ENCODE data around the gene CHST14.
A peak's percentile ranks its signal among the peaks of the same experiment; 100 is the strongest.

Gene CHST14

GRCh38 chr15:40483919-40484318, 13.1 kb downstream of the CHST14 start:
- H3K9me3 Mint-ChIP-seq, result no peaks in the 10 kb centered on the region
- H3K4me1 Mint-ChIP-seq, result no peaks in the 10 kb centered on the region
- H3K36me3 Mint-ChIP-seq (ENCODE audit: low read depth), result no peaks in the 10 kb centered on the region
- DNase-seq, result no peak
- ATAC-seq, result no peak
- H3K27me3 Mint-ChIP-seq, result peaks cover 3% of the 10 kb centered on the region
- H3K4me3 Mint-ChIP-seq, result no peak overlapping the region
- H3K27ac Mint-ChIP-seq, result no peak overlapping the region

GRCh38 chr15:40486066-40486770, 15.4 kb downstream of the CHST14 start:
- H3K4me1 Mint-ChIP-seq, result no peaks in the 10 kb centered on the region
- H3K36me3 Mint-ChIP-seq (ENCODE audit: low read depth), result no peaks in the 10 kb centered on the region
- DNase-seq (no peak), ATAC-seq (no peak)
- H3K27me3 Mint-ChIP-seq, result peaks cover 4% of the 10 kb centered on the region
- H3K9me3 Mint-ChIP-seq, result no peaks in the 10 kb centered on the region
- no peak overlapping the region for H3K27ac Mint-ChIP-seq
- no peak overlapping the region for H3K4me3 Mint-ChIP-seq

- H3K36me3 Mint-ChIP-seq (ENCODE audit: low read depth), result no peaks in the 10 kb centered on the region
- DNase-seq (no peak), ATAC-seq (no peak)
- no peaks in the 10 kb centered on the region for H3K9me3 Mint-ChIP-seq
- H3K4me3 Mint-ChIP-seq, result no peak overlapping the region
- peaks cover 3% of the 10 kb centered on the region for H3K27me3 Mint-ChIP-seq
- no peak overlapping the region for H3K27ac Mint-ChIP-seq
- H3K4me1 Mint-ChIP-seq, result peaks cover 12% of the 10 kb centered on the region
Measured at GRCh38 chr15:40487816-40488682, 17.3 kb downstream of the CHST14 start.

- no peak for ATAC-seq
- DNase-seq, result no peak
- Mint-ChIP-seq H3K36me3 (ENCODE audit: low read depth) (no peaks in the 10 kb centered on the region), H3K4me3 (no peak overlapping the region), H3K9me3 (no peaks in the 10 kb centered on the region), H3K27ac (no peak overlapping the region), H3K27me3 (peaks cover 3% of the 10 kb centered on the region), H3K4me1 (peaks cover 27% of the 10 kb centered on the region)
Measured at GRCh38 chr15:40489274-40490175, 18.7 kb downstream of the CHST14 start.

GRCh38 chr15:40493089-40493840, 22.5 kb downstream of the CHST14 start:
- ATAC-seq (peak; percentile 96), DNase-seq (peak; percentile 60)
- H3K9me3 Mint-ChIP-seq, result no peaks in the 10 kb centered on the region

GRCh38 chr15:40495516-40495915, 24.7 kb downstream of the CHST14 start:
- DNase-seq (no peak), ATAC-seq (no peak)
- Mint-ChIP-seq H3K27me3 (peaks cover 10% of the 10 kb centered on the region), H3K4me1 (peaks cover 56% of the 10 kb centered on the region), H3K4me3 (no peak overlapping the region), H3K27ac (no peak overlapping the region), H3K9me3 (no peaks in the 10 kb centered on the region), H3K36me3 (ENCODE audit: low read depth) (no peaks in the 10 kb centered on the region)

More at GRCh38 chr15:40493089-40493840, 22.5 kb downstream of the CHST14 start:
- Mint-ChIP-seq H3K27ac (peak overlapping the region; percentile 85), H3K4me1 (peaks cover 46% of the 10 kb centered on the region), H3K36me3 (ENCODE audit: low read depth) (no peaks in the 10 kb centered on the region), H3K27me3 (peaks cover 7% of the 10 kb centered on the region), H3K4me3 (peak overlapping the region; percentile 44)

GRCh38 chr15:40498418-40498817, 27.6 kb downstream of the CHST14 start:
- Mint-ChIP-seq H3K36me3 (ENCODE audit: low read depth) (no peaks in the 10 kb centered on the region), H3K27ac (no peak overlapping the region), H3K4me1 (peaks cover 53% of the 10 kb centered on the region), H3K4me3 (no peak overlapping the region), H3K9me3 (no peaks in the 10 kb centered on the region), H3K27me3 (peaks cover 11% of the 10 kb centered on the region)
- ATAC-seq (no peak), DNase-seq (no peak)

GRCh38 chr15:40498891-40499290, 28.1 kb downstream of the CHST14 start:
- Mint-ChIP-seq H3K4me1 (peaks cover 48% of the 10 kb centered on the region), H3K9me3 (no peaks in the 10 kb centered on the region), H3K27ac (no peak overlapping the region), H3K4me3 (no peak overlapping the region), H3K27me3 (peaks cover 11% of the 10 kb centered on the region), H3K36me3 (ENCODE audit: low read depth) (no peaks in the 10 kb centered on the region)
- DNase-seq (no peak), ATAC-seq (no peak)

GRCh38 chr15:40499931-40500330, 29.1 kb downstream of the CHST14 start:
- Mint-ChIP-seq H3K27me3 (peaks cover 10% of the 10 kb centered on the region), H3K4me1 (peaks cover 38% of the 10 kb centered on the region)
- DNase-seq, result no peak

GRCh38 chr15:40500568-40501330, 30.0 kb downstream of the CHST14 start:
- H3K4me1 Mint-ChIP-seq, result peaks cover 32% of the 10 kb centered on the region
- no peak overlapping the region for H3K27ac Mint-ChIP-seq
- DNase-seq (no peak), ATAC-seq (peak; percentile 41)
- H3K9me3 Mint-ChIP-seq, result no peaks in the 10 kb centered on the region
- H3K4me3 Mint-ChIP-seq, result no peak overlapping the region
- no peaks in the 10 kb centered on the region for H3K36me3 Mint-ChIP-seq (ENCODE audit: low read depth)
- H3K27me3 Mint-ChIP-seq, result peaks cover 15% of the 10 kb centered on the region

More at GRCh38 chr15:40499931-40500330, 29.1 kb downstream of the CHST14 start:
- no peaks in the 10 kb centered on the region for H3K9me3 Mint-ChIP-seq
- no peak for ATAC-seq
- no peak overlapping the region for H3K27ac Mint-ChIP-seq
- H3K4me3 Mint-ChIP-seq, result no peak overlapping the region
- no peaks in the 10 kb centered on the region for H3K36me3 Mint-ChIP-seq (ENCODE audit: low read depth)

- ATAC-seq, result no peak
- no peak for DNase-seq
- H3K27me3 Mint-ChIP-seq, result peaks cover 17% of the 10 kb centered on the region
- H3K9me3 Mint-ChIP-seq, result no peaks in the 10 kb centered on the region
- peaks cover 33% of the 10 kb centered on the region for H3K4me1 Mint-ChIP-seq
- H3K27ac Mint-ChIP-seq, result no peak overlapping the region
- no peaks in the 10 kb centered on the region for H3K36me3 Mint-ChIP-seq (ENCODE audit: low read depth)
- H3K4me3 Mint-ChIP-seq, result no peak overlapping the region
Measured at GRCh38 chr15:40501487-40501886, 30.7 kb downstream of the CHST14 start.

- Mint-ChIP-seq H3K4me3 (peak overlapping the region; percentile 3), H3K9me3 (no peaks in the 10 kb centered on the region), H3K27me3 (peaks cover 59% of the 10 kb centered on the region), H3K27ac (no peak overlapping the region), H3K4me1 (peaks cover 30% of the 10 kb centered on the region), H3K36me3 (ENCODE audit: low read depth) (no peaks in the 10 kb centered on the region)
- peak; percentile 93 for ATAC-seq
- DNase-seq, result peak; percentile 77
Measured at GRCh38 chr15:40506964-40507571, 36.3 kb downstream of the CHST14 start.

- Mint-ChIP-seq H3K9me3 (no peaks in the 10 kb centered on the region), H3K4me3 (no peak overlapping the region), H3K36me3 (ENCODE audit: low read depth) (no peaks in the 10 kb centered on the region), H3K4me1 (peaks cover 32% of the 10 kb centered on the region), H3K27ac (no peak overlapping the region), H3K27me3 (peaks cover 66% of the 10 kb centered on the region)
- ATAC-seq, result no peak
- DNase-seq, result no peak
Measured at GRCh38 chr15:40508216-40508615, 37.4 kb downstream of the CHST14 start.
